ENCODE results near the gene TNN. TPM values are rescaled to one million over a fixed set of nuclear protein-coding genes. Genes with fewer than 3 reads are reported as not detected.

The TNN gene
- total RNA-seq, 1 experiment from 2014 or later: 0.11 TPM

DNA sequence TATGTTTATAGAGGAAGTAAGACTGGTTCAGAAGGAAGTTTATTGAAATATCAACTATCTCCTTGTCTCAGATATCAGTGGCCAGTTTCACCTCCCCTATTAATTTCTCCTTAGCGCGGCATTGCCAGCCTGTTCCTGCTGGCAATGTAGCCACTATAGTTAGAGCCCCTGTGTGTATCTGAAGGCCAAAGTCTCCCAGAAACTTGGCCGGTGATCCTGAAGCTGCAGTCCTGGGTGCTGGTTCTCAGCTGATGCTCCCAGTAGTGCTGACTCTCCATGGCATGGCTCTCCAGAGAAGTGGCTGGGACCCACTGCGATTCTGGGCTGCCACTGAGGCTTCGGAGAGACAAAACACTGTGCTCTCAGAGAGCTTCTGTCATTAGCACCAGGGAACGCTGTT lies 59.9 kb downstream of the TNN start:
- no peaks in the 10 kb centered on the region; a peak in 1 of 5 replicates for H3K9me3 Mint-ChIP-seq
- H3T11ph ChIP-seq (ENCODE audit: low read length): no peak overlapping the region
- H3K23ac ChIP-seq (ENCODE audit: insufficient read length, low read depth, low read length): no peak overlapping the region
- no peak overlapping the region for H3K27ac ChIP-seq (ENCODE audit: insufficient read length, low read depth, low read length)
- H3K36me3 Mint-ChIP-seq (ENCODE audit: insufficient read depth in 1 of 3, low read depth in 3 of 3): no peaks in the 10 kb centered on the region; a peak in 2 of 7 replicates
- H4K8ac ChIP-seq (replicated peaks; ENCODE audit: insufficient read length, low read depth, low read length): no peak overlapping the region
- H2AK5ac ChIP-seq (ENCODE audit: insufficient read length, low read length): no peak overlapping the region
- no CpG with 5 or more reads among the region's 6 CpGs for WGBS (ENCODE audit: extremely low coverage, insufficient read length, low lambda C conversion rate)
- H2BK20ac ChIP-seq (ENCODE audit: low read depth, low read length, poor library complexity, severe bottlenecking): no peak overlapping the region
- no peak overlapping the region for H3K4me3 Mint-ChIP-seq
- no peaks in the 10 kb centered on the region for H3K79me2 ChIP-seq (ENCODE audit: insufficient read depth, low read length)
- H3K4me2 ChIP-seq (ENCODE audit: insufficient read depth, insufficient read length, low read length): no peak overlapping the region
- H2BK5ac ChIP-seq (ENCODE audit: insufficient read length, low read length): no peak overlapping the region
- peaks cover 38 to 48% of the 10 kb centered on the region in 2 experiments for H3K4me1 Mint-ChIP-seq
- H3K4me1 ChIP-seq (ENCODE audit: insufficient read depth, low read length): peaks cover 15% of the 10 kb centered on the region; the same call in 1 of the 2 replicates
- no peak overlapping the region for H3K18ac ChIP-seq (ENCODE audit: insufficient read length, low read depth, low read length)
- H3K23me2 ChIP-seq (ENCODE audit: insufficient read length, low read depth, low read length, poor library complexity, severe bottlenecking): no peaks in the 10 kb centered on the region
- no peak overlapping the region for H2BK15ac ChIP-seq (ENCODE audit: low read depth, low read length)
- no peak overlapping the region for H4K91ac ChIP-seq (ENCODE audit: insufficient read length, low read depth, low read length)
- no peaks in the 10 kb centered on the region for H3K79me1 ChIP-seq (ENCODE audit: insufficient read depth, low read depth, low read length, poor library complexity, severe bottlenecking)
- H3K14ac ChIP-seq (ENCODE audit: insufficient read depth, low read length): no peak overlapping the region
- no peak overlapping the region for H2AFZ ChIP-seq (ENCODE audit: low read length)
- no peaks in the 10 kb centered on the region for H3K9me3 ChIP-seq (ENCODE audit: control insufficient read depth, low read depth, low read length)
- H3K4ac ChIP-seq (ENCODE audit: low read depth, low read length): no peak overlapping the region
- no peak overlapping the region for H3K27ac Mint-ChIP-seq
- no peak overlapping the region for H4K5ac ChIP-seq (ENCODE audit: insufficient read length, low read depth, low read length)
- no peaks in the 10 kb centered on the region for H3K27me3 Mint-ChIP-seq (ENCODE audit: low read depth)
- TF ChIP-seq, protein P1, sequence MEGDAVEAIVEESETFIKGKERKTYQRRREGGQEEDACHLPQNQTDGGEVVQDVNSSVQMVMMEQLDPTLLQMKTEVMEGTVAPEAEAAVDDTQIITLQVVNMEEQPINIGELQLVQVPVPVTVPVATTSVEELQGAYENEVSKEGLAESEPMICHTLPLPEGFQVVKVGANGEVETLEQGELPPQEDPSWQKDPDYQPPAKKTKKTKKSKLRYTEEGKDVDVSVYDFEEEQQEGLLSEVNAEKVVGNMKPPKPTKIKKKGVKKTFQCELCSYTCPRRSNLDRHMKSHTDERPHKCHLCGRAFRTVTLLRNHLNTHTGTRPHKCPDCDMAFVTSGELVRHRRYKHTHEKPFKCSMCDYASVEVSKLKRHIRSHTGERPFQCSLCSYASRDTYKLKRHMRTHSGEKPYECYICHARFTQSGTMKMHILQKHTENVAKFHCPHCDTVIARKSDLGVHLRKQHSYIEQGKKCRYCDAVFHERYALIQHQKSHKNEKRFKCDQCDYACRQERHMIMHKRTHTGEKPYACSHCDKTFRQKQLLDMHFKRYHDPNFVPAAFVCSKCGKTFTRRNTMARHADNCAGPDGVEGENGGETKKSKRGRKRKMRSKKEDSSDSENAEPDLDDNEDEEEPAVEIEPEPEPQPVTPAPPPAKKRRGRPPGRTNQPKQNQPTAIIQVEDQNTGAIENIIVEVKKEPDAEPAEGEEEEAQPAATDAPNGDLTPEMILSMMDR (conservative IDR thresholded peaks at IDR 0.05): no peak
- no peak for DNase-seq
- H4K20me1 ChIP-seq (ENCODE audit: control insufficient read depth, insufficient read depth, insufficient read length): no peaks in the 10 kb centered on the region
- no peak overlapping the region for H2BK120ac ChIP-seq (ENCODE audit: low read depth, low read length, poor library complexity, severe bottlenecking)
- no peak overlapping the region for H3K9ac ChIP-seq (ENCODE audit: extremely low read depth, insufficient read length, low read length)
- no peaks in the 10 kb centered on the region for H3K27me3 ChIP-seq (ENCODE audit: insufficient read depth, low read length)
- no peak overlapping the region for H3K56ac ChIP-seq (ENCODE audit: insufficient read length, low read depth, low read length)
- H2BK12ac ChIP-seq (ENCODE audit: insufficient read length, low read depth, low read length): no peak overlapping the region
